HG02642 (cell line): ENCODE results near the gene TMX1.

ENCODE experiments used
- ATAC-seq: cut with Tn5 transposase; IDR thresholded peaks from one replicate; pipeline ENCODE4 v1.9.1; 2021; ENCODE audit warnings: mild to moderate bottlenecking; ENCODE audit not compliant: unreplicated experiment, poor library complexity

TMX1 gene

GRCh38 chr14:51290132-51290531 is 50.1 kb downstream of the TMX1 start:
- ATAC-seq: no peak

DNA sequence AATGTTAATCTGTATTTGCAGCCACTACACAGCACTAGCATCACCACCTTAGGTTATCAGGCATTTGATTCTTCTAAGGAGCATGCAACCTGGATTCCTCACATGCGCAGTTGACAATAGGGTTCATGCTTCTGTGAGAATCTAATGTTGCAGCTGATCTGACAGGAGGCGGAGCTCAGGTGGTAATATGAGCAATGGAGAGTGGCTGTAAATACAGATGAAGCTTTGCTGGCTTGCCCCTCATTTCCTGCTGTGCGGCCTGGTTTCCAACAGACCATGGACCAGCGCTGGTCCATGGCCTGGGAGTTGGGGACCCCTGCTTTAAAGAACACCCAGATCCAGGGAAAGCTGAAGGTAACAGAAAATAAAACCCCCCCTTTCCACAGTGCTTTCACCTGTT is 51.0 kb downstream of the TMX1 start:
- ATAC-seq: no peak

DNA sequence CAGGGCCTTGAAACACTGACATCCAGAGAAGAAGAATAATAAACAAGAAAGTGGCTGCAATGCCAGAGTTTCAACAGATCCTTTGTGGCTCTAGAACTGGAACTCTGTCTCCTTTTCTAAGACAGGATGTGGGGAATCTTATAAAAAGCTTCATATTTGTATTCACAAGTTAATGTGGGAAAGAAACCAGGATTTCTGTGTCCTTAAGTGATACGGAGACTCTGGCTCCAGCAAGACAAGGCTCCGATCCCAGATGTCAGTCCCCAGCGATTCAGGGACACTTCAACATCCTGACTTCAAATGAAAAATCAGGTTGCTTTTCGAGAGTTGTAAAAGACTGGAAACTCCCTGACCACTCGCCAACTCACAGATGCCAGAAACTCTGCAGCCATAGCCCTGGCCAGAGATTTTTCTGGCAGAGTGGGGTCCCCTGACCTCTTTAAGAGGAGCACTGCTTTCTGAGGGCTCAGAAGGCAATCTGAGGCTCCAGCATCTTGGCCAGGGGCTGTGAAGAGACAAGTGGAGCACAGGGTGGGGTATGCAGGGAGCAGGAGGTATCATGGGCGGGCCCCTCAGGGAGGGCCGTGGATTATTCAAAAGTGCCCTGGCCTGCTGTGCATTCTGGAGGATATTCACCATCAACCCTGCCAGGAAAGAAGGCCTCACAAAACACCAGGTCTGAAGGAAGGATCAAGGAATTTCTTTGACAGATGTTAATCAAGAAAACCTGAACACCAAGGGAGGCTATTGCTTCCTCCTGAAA is 53.3 kb downstream of the TMX1 start:
- ATAC-seq: no peak

DNA sequence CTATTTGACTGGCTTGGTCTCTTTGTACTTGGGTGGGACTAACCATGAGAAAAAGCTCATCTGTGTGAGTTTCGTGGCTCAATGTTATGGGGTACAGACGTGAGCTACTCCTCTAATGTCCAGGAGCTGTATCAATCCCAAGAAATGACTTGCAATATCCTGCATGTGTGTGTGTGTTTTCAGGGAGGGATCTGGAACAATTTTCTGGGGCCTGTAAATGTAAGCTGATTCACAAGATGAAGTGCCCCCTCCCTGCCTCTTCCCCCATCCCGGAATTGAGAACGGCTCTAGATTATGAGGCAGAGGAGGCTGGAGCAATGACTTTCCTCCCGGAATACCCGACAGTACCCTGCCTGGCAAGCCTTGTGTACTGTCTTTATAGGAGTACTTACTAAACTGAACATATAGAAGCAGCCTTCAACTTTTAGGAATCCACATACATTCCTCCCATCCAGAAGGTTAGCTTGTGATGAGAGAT is 53.9 kb downstream of the TMX1 start:
- no peak for ATAC-seq

GRCh38 chr14:51294951-51295525 is 55.0 kb downstream of the TMX1 start:
- ATAC-seq: no peak

GRCh38 chr14:51295646-51296263 is 55.7 kb downstream of the TMX1 start:
- no peak for ATAC-seq

DNA sequence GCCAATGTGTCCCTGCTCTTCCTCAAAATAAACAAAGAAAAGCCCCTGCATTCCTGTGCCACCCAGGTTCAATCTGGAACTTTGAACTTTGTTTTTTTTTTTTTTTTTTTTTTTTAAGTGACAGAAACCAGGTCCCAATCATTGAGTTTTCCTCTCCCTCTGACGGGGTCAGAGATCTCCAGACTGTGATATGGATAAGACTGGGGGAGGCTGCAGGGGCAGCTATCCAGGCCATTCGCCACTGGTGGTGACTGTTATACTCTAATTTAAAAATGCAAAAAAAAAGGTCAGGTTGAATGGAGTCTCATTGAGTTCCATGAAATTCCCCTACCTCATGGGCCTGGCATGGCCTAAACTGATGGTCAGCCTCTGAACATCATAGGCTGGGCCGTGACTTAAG is 57.0 kb downstream of the TMX1 start:
- ATAC-seq: no peak

- ATAC-seq: no peak
These were observed 58.8 kb downstream of the TMX1 start for GRCh38 chr14:51298895-51299294.

DNA sequence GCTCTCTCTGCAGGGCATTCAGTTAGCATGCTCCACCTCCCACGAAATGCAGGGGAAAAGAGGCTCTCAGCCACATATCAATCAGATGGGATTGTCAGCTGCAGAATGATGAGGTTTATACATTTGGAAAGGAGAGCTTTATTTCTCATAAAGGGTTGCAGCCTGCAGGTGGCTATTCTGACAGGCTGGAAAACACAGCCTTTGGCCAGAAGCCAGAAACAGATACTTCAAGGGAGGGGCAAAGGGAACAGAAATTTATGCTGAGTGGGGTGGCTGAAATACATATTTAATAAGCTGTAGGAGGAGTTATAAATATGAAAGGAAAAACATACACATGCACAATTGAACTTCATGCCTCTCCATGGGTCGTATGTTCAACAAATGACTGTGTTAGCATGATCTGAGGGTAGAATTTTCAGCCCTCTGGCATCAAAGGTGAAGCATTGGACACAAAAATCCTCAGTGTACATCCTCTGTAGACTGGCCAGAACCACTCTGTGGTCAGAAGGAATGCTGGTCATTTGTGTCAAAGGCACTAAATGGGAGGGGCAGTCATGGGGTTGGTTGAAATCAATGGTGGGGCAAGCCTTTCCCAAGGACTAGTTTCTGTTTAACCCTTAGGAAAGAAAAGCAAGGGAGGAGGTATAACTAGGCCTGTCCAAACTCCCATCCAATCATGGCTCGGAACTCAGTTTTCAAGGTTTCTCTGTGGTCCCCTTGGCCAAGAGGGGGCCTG is 62.4 kb downstream of the TMX1 start:
- ATAC-seq: no peak

DNA sequence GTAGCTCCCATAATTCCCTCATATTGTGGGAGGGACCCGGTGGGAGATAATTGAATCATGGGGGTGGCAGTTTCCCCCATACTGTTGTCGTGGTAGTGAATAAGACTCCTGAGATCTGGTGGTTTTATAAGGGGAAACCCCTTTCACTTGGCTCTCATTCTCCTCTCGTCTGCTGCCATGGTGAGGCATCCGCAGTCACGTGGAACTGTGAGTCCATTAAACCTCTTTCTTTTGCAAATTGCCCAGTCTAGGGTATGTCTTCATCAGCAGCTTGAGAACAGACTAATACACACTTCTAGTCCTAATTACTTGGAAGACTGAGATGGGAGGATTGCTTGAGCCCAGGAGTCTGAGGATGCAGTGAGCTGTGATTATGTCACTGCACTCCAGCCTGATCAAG is 64.4 kb downstream of the TMX1 start:
- no peak for ATAC-seq

- no peak for ATAC-seq
These were observed 64.9 kb downstream of the TMX1 start for GRCh38 chr14:51304941-51305340.

DNA sequence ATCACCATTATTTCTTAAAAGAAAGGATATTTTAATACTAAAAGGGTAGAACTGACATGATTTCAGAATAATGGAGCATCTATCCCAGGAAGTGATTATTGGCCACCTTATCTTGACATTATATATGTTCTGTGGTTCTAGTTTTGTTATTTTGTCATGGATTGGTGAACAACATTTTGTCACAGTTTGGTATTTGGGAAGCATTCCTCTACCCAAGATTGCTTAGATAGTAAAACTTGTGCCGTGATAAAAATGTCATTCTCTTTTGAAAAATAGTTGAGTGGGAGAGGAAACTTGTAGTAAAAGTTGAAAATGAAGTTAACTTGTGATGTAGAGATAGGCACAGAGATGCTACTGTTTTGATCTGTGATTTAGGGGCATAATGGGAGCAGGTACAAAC is 65.7 kb downstream of the TMX1 start:
- ATAC-seq: no peak
